ENCODE data around the gene KRTAP12-4.
"Not testable (repeated sequence)": the region's sequence is repeated elsewhere in the genome, so short reads cannot be mapped to it uniquely, and the experiment has no call there.

KRTAP12-4 gene
- 0 to 0.06 (median 0) reads per million in 9 experiments for total RNA-seq

- Mint-ChIP-seq H3K9me3 (peaks cover 3 to 8% of the 10 kb centered on the region in 2 donors), H3K27me3 (no peaks in the 10 kb centered on the region), H3K27ac (peak within 1 kb of the TSS; percentile 91 to 93), H3K4me3 (peak within 1 kb of the TSS; percentile 74 to 78), H3K36me3 (ENCODE audit: insufficient read depth) (peaks cover 27% of the 10 kb centered on the region), H3K4me1 (ENCODE audit: low read depth in 2 of 2) (peaks cover 55 to 62% of the 10 kb centered on the region in 2 donors)
- DNase-seq (no peak), ATAC-seq (replicated peaks) (no peak)
Observed at GRCh38 chr21:44654576-44655175, at the start of gene KRTAP12-4. KRTAP12-4 (minus strand) TSS chr21:44654659; CDS start chr21:44654614, 45 bp downstream.

- Mint-ChIP-seq H3K4me3 (no peak overlapping the region), H3K27me3 (peaks cover 86 to 100% of the 10 kb centered on the region in 2 donors)
- DNase-seq = no peak
Observed at GRCh38 chr21:44703731-44704635, 49.5 kb upstream of the KRTAP12-4 start.

GRCh38 chr21:44702973-44703730 is 48.7 kb upstream of the KRTAP12-4 start:
- Mint-ChIP-seq H3K36me3 (ENCODE audit: insufficient read depth) (no peaks in the 10 kb centered on the region), H3K4me3 (no peak overlapping the region), H3K9me3 (peaks cover 0 to 4% of the 10 kb centered on the region in 2 donors), H3K27me3 (peaks cover 85 to 100% of the 10 kb centered on the region in 2 donors), H3K27ac (no peak overlapping the region), H3K4me1 (ENCODE audit: low read depth in 2 of 2) (peaks cover 13 to 18% of the 10 kb centered on the region in 2 donors)
- DNase-seq (no peak), ATAC-seq (replicated peaks) (no peak)

More at GRCh38 chr21:44703731-44704635, 49.5 kb upstream of the KRTAP12-4 start:
- Mint-ChIP-seq H3K9me3 (peaks cover 0 to 4% of the 10 kb centered on the region in 2 donors), H3K4me1 (ENCODE audit: low read depth in 2 of 2) (peaks cover 16 to 19% of the 10 kb centered on the region in 2 donors), H3K27ac (no peak overlapping the region), H3K36me3 (ENCODE audit: insufficient read depth) (no peaks in the 10 kb centered on the region)
- ATAC-seq (replicated peaks) = no peak

- DNase-seq (no peak), ATAC-seq (replicated peaks) (no peak)
- Mint-ChIP-seq H3K27ac (no peak overlapping the region), H3K27me3 (peaks cover 85 to 100% of the 10 kb centered on the region in 2 donors), H3K36me3 (ENCODE audit: insufficient read depth) (no peaks in the 10 kb centered on the region), H3K4me1 (ENCODE audit: low read depth in 2 of 2) (peaks cover 17 to 19% of the 10 kb centered on the region in 2 donors), H3K9me3 (peaks cover 0 to 4% of the 10 kb centered on the region in 2 donors), H3K4me3 (no peak overlapping the region)
Observed at GRCh38 chr21:44702111-44702972, 47.9 kb upstream of the KRTAP12-4 start.

- Mint-ChIP-seq H3K36me3 (ENCODE audit: insufficient read depth) (no peaks in the 10 kb centered on the region), H3K27me3 (peaks cover 86 to 100% of the 10 kb centered on the region in 2 donors), H3K4me1 (ENCODE audit: low read depth in 2 of 2) (peaks cover 17 to 21% of the 10 kb centered on the region in 2 donors), H3K9me3 (peaks cover 0 to 4% of the 10 kb centered on the region in 2 donors), H3K4me3 (no peak overlapping the region), H3K27ac (no peak overlapping the region)
- ATAC-seq (replicated peaks) (no peak), DNase-seq (no peak)
Observed at GRCh38 chr21:44701541-44701940, 47.1 kb upstream of the KRTAP12-4 start.

- Mint-ChIP-seq H3K9me3 (peaks cover 0 to 4% of the 10 kb centered on the region in 2 donors), H3K4me3 (no peak overlapping the region), H3K27ac (no peak overlapping the region), H3K36me3 (ENCODE audit: insufficient read depth) (no peaks in the 10 kb centered on the region), H3K27me3 (peaks cover 82 to 100% of the 10 kb centered on the region in 2 donors), H3K4me1 (ENCODE audit: low read depth in 2 of 2) (peaks cover 20 to 21% of the 10 kb centered on the region in 2 donors)
- no peak for ATAC-seq (replicated peaks)
- no peak for DNase-seq
Observed at GRCh38 chr21:44701023-44701400, 46.6 kb upstream of the KRTAP12-4 start.

GRCh38 chr21:44700101-44701022 is 45.9 kb upstream of the KRTAP12-4 start:
- DNase-seq (no peak), ATAC-seq (replicated peaks) (no peak)
- no peak overlapping the region for H3K27ac Mint-ChIP-seq
- no peak overlapping the region for H3K4me3 Mint-ChIP-seq
- peaks cover 17 to 21% of the 10 kb centered on the region in 2 donors for H3K4me1 Mint-ChIP-seq (ENCODE audit: low read depth in 2 of 2)
- H3K36me3 Mint-ChIP-seq (ENCODE audit: insufficient read depth) = no peaks in the 10 kb centered on the region
- H3K27me3 Mint-ChIP-seq = peaks cover 77 to 100% of the 10 kb centered on the region in 2 donors
- no peaks in the 10 kb centered on the region for H3K9me3 Mint-ChIP-seq

GRCh38 chr21:44699502-44700001 is 45.1 kb upstream of the KRTAP12-4 start:
- H3K36me3 Mint-ChIP-seq (ENCODE audit: insufficient read depth) = no peaks in the 10 kb centered on the region
- no peaks in the 10 kb centered on the region for H3K9me3 Mint-ChIP-seq
- no peak overlapping the region for H3K27ac Mint-ChIP-seq
- ATAC-seq (replicated peaks) (no peak), DNase-seq (no peak)
- H3K27me3 Mint-ChIP-seq = peaks cover 69 to 93% of the 10 kb centered on the region in 2 donors
- H3K4me1 Mint-ChIP-seq (ENCODE audit: low read depth in 2 of 2) = peaks cover 17 to 24% of the 10 kb centered on the region in 2 donors
- H3K4me3 Mint-ChIP-seq = no peak overlapping the region

- H3K36me3 Mint-ChIP-seq (ENCODE audit: insufficient read depth) = no peaks in the 10 kb centered on the region
- peak overlapping the region in 1 of 2 donors; percentile 16 for H3K27ac Mint-ChIP-seq
- H3K4me3 Mint-ChIP-seq = no peak overlapping the region
- peaks cover 20 to 26% of the 10 kb centered on the region in 2 donors for H3K4me1 Mint-ChIP-seq (ENCODE audit: low read depth in 2 of 2)
- ATAC-seq (replicated peaks) = no peak
- DNase-seq = no peak
- no peaks in the 10 kb centered on the region for H3K9me3 Mint-ChIP-seq
- H3K27me3 Mint-ChIP-seq = peaks cover 61 to 78% of the 10 kb centered on the region in 2 donors
Observed at GRCh38 chr21:44697811-44698734, 43.6 kb upstream of the KRTAP12-4 start.

GRCh38 chr21:44697172-44697810 is 42.8 kb upstream of the KRTAP12-4 start, which contains the start of gene KRTAP10-12:
KRTAP10-12 (plus strand) TSS chr21:44697172; CDS start chr21:44697202, 30 bp downstream.
- not testable (repeated sequence) for H3K4me3 Mint-ChIP-seq; H3K9me3 Mint-ChIP-seq; DNase-seq; ATAC-seq (replicated peaks); H3K36me3 Mint-ChIP-seq (ENCODE audit: insufficient read depth)
- peaks cover 18 to 24% of the 10 kb centered on the region in 2 donors for H3K4me1 Mint-ChIP-seq (ENCODE audit: low read depth in 2 of 2)
- peaks cover 53 to 70% of the 10 kb centered on the region in 2 donors for H3K27me3 Mint-ChIP-seq
- peak within 1 kb of the TSS; percentile 16 to 75 for H3K27ac Mint-ChIP-seq
